ENCODE measurements around the gene MSI2.

- TF ChIP-seq, protein P1, sequence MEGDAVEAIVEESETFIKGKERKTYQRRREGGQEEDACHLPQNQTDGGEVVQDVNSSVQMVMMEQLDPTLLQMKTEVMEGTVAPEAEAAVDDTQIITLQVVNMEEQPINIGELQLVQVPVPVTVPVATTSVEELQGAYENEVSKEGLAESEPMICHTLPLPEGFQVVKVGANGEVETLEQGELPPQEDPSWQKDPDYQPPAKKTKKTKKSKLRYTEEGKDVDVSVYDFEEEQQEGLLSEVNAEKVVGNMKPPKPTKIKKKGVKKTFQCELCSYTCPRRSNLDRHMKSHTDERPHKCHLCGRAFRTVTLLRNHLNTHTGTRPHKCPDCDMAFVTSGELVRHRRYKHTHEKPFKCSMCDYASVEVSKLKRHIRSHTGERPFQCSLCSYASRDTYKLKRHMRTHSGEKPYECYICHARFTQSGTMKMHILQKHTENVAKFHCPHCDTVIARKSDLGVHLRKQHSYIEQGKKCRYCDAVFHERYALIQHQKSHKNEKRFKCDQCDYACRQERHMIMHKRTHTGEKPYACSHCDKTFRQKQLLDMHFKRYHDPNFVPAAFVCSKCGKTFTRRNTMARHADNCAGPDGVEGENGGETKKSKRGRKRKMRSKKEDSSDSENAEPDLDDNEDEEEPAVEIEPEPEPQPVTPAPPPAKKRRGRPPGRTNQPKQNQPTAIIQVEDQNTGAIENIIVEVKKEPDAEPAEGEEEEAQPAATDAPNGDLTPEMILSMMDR (IDR thresholded peaks at IDR 0.05): no peak
- no peak for TF ChIP-seq POLR2A (IDR thresholded peaks at IDR 0.05)
Observed at GRCh38 chr17:57330587-57330986, 74.3 kb downstream of the MSI2 start.
